ENCODE results near the gene TAOK2. TPM values are rescaled to one million over a fixed set of nuclear protein-coding genes. Genes with fewer than 3 reads are reported as not detected.
A peak's percentile ranks its signal among the peaks of the same experiment; 100 is the strongest.
"Not testable (repeated sequence)": the region's sequence is repeated elsewhere in the genome, so short reads cannot be mapped to it uniquely, and the experiment has no call there.

Gene TAOK2
- 10 to 100 TPM; 24.1 to 24.4 TPM for total RNA-seq

GRCh38 chr16:29973384-29974246 is at the start of gene TAOK2:
TSS of gene TAOK2 (plus strand) at chr16:29973868. CDS start at chr16:29977773, 3,905 bp downstream.
- peaks cover 31% of the 10 kb centered on the region for H3K4me1 Mint-ChIP-seq
- H3K27ac Mint-ChIP-seq: peak within 1 kb of the TSS; percentile 86
- DNase-seq (peak; percentile 98), ATAC-seq (peak; percentile 98)
- H3K27me3 Mint-ChIP-seq: no peaks in the 10 kb centered on the region
- intact Hi-C loops (cut with DNase I, micrococcal nuclease): loop anchor here (1.0 to 5.0 kb wide), 13 partner anchors 11 to 1151 kb away; partner anchors contain the start of genes INO80E (in 2 of the 2), TMEM219 (in 2 of the 2), ASPHD1 (in 1 of the 2) and ATXN2L (in 1 of the 2)
- peak within 1 kb of the TSS; percentile 87 for H3K4me3 Mint-ChIP-seq
- peaks cover 4% of the 10 kb centered on the region for H3K9me3 Mint-ChIP-seq (ENCODE audit: low read depth)
- ChIA-PET CTCF (interaction anchor here (0.6 to 3.3 kb wide), 14 partner anchors 11 to 282 kb away, joined by 3 to 15 read pairs (median 4); partner anchors contain the start of genes KIF22, PAGR1 and TMEM219), POLR2A (interaction anchor here (0.6 to 1.5 kb wide), 10 partner anchors 11 to 1151 kb away, joined by 3 to 14 read pairs (median 5); partner anchors contain the start of genes ALDOA, ASPHD1, ATXN2L and HIRIP3)
- H3K36me3 Mint-ChIP-seq (ENCODE audit: low read depth): peaks cover 34% of the 10 kb centered on the region

GRCh38 chr16:29925105-29925756 is 48.4 kb upstream of the TAOK2 start:
- ChIA-PET CTCF (interaction anchor here (0.7 to 1.7 kb wide), 6 partner anchors 8 to 225 kb away, joined by 4 to 7 read pairs (median 6); partner anchors contain the start of genes HIRIP3, INO80E, KIF22 and TMEM219), POLR2A (interaction anchor here (0.6 to 2.0 kb wide), 5 partner anchors 9 to 260 kb away, joined by 4 to 8 read pairs (median 6); partner anchors contain the start of gene TAOK2)
- intact Hi-C loops (cut with DNase I, micrococcal nuclease): no loop called here
- Mint-ChIP-seq H3K4me3 (peak overlapping the region; percentile 82), H3K27ac (peak overlapping the region; percentile 68), H3K4me1 (peaks cover 37% of the 10 kb centered on the region), H3K36me3 (ENCODE audit: low read depth) (peaks cover 23% of the 10 kb centered on the region), H3K27me3 (no peaks in the 10 kb centered on the region), H3K9me3 (ENCODE audit: low read depth) (no peaks in the 10 kb centered on the region)
- peak; percentile 2 for ATAC-seq
- DNase-seq: peak; percentile 16

- peak; percentile 90 for ATAC-seq
- peaks cover 14% of the 10 kb centered on the region for H3K36me3 Mint-ChIP-seq (ENCODE audit: low read depth)
- peak within 1 kb of the TSS; percentile 82 for H3K4me3 Mint-ChIP-seq
- ChIA-PET CTCF (interaction anchor here (0.5 to 1.7 kb wide), 12 partner anchors 9 to 822 kb away, joined by 3 to 7 read pairs (median 4); partner anchors contain the start of genes CDIPT, HIRIP3, INO80E and KIF22), POLR2A (interaction anchor here (0.6 to 2.0 kb wide), 6 partner anchors 10 to 108 kb away, joined by 4 to 8 read pairs (median 5); partner anchors contain the start of gene TAOK2)
- H3K4me1 Mint-ChIP-seq: peaks cover 32% of the 10 kb centered on the region
- H3K27ac Mint-ChIP-seq: peak within 1 kb of the TSS; percentile 95
- peak; percentile 92 for DNase-seq
- no peaks in the 10 kb centered on the region for H3K27me3 Mint-ChIP-seq
- intact Hi-C loops (cut with DNase I, micrococcal nuclease): loop anchor here (1.0 to 2.0 kb wide), 8 partner anchors 26 to 136 kb away; partner anchors contain the start of genes ASPHD1 (in 2 of the 2), CDIPT (in 2 of the 2), INO80E (in 1 of the 2) and KIF22 (in 1 of the 2)
- H3K9me3 Mint-ChIP-seq (ENCODE audit: low read depth): no peaks in the 10 kb centered on the region
Observed at GRCh38 chr16:29925781-29926710, 47.6 kb upstream of the TAOK2 start, which contains the start of gene KCTD13. TSS of gene KCTD13 (minus strand) at chr16:29926226. CDS start at chr16:29926033, 193 bp downstream.

- Mint-ChIP-seq H3K36me3 (ENCODE audit: low read depth) (peaks cover 14% of the 10 kb centered on the region), H3K4me3 (peak overlapping the region; percentile 82), H3K27me3 (no peaks in the 10 kb centered on the region), H3K27ac (peak overlapping the region; percentile 95), H3K9me3 (ENCODE audit: low read depth) (no peaks in the 10 kb centered on the region), H3K4me1 (peaks cover 32% of the 10 kb centered on the region)
- intact Hi-C loops (cut with DNase I, micrococcal nuclease): loop anchor here (1.0 to 2.0 kb wide), 8 partner anchors 26 to 136 kb away; partner anchors contain the start of genes ASPHD1 (in 2 of the 2), CDIPT (in 2 of the 2), INO80E (in 1 of the 2) and KIF22 (in 1 of the 2)
- ChIA-PET POLR2A (interaction anchor here (0.6 to 2.0 kb wide), 5 partner anchors 10 to 109 kb away, joined by 4 to 8 read pairs (median 5); partner anchors contain the start of gene TAOK2), CTCF (interaction anchor here (0.6 to 1.7 kb wide), 8 partner anchors 10 to 227 kb away, joined by 3 to 7 read pairs (median 4); partner anchors contain the start of genes CDIPT and TMEM219)
- DNase-seq (no peak), ATAC-seq (no peak)
Observed at GRCh38 chr16:29926711-29927052, 47.0 kb upstream of the TAOK2 start.

- peak overlapping the region; percentile 82 for H3K4me3 Mint-ChIP-seq
- no peak for ATAC-seq
- H3K9me3 Mint-ChIP-seq (ENCODE audit: low read depth): no peaks in the 10 kb centered on the region
- DNase-seq: no peak
- CTCF ChIA-PET: interaction anchor here (0.6 to 1.7 kb wide), 10 partner anchors 10 to 739 kb away, joined by 3 to 7 read pairs (median 3); partner anchors contain the start of genes CDIPT and TMEM219
- intact Hi-C loops (cut with DNase I, micrococcal nuclease): loop anchor here in 1 of 2 experiments (2.0 kb wide), 1 partner anchor 34 kb away; no protein-coding TSS in a partner anchor
- peaks cover 14% of the 10 kb centered on the region for H3K36me3 Mint-ChIP-seq (ENCODE audit: low read depth)
- peaks cover 32% of the 10 kb centered on the region for H3K4me1 Mint-ChIP-seq
- H3K27ac Mint-ChIP-seq: peak overlapping the region; percentile 95
- H3K27me3 Mint-ChIP-seq: no peaks in the 10 kb centered on the region
- POLR2A ChIA-PET: interaction anchor here (0.8 to 2.0 kb wide), 4 partner anchors 11 to 66 kb away, joined by 4 to 8 read pairs (median 6); partner anchors contain the start of gene TAOK2
Observed at GRCh38 chr16:29927070-29927905, 46.4 kb upstream of the TAOK2 start.

DNA sequence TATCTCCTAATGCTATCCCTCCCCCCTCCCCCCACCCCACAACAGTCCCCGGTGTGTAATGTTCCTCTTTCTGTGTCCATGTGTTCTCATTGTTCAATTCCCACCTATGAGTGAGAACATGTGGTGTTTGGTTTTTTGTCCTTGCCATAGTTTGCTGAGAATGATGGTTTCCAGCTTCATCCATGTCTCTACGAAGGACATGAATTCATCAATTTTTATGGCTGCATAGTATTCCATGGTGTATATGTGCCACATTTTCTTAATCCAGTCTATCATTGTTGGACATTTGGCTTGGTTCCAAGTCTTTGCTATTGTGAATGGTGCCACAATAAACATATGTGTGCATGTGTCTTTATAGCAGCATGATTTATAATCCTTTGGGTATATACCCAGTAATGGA is 41.9 kb upstream of the TAOK2 start:
- H3K4me3 Mint-ChIP-seq; H3K27ac Mint-ChIP-seq; ATAC-seq; POLR2A ChIA-PET; H3K9me3 Mint-ChIP-seq (ENCODE audit: low read depth); DNase-seq; H3K36me3 Mint-ChIP-seq (ENCODE audit: low read depth); H3K4me1 Mint-ChIP-seq; H3K27me3 Mint-ChIP-seq; intact Hi-C loops (cut with DNase I, micrococcal nuclease): not testable (repeated sequence)
- CTCF ChIA-PET: interaction anchor here (1.0 kb wide), 1 partner anchor 161 kb away, joined by 5 read pairs; no protein-coding TSS in a partner anchor

DNA sequence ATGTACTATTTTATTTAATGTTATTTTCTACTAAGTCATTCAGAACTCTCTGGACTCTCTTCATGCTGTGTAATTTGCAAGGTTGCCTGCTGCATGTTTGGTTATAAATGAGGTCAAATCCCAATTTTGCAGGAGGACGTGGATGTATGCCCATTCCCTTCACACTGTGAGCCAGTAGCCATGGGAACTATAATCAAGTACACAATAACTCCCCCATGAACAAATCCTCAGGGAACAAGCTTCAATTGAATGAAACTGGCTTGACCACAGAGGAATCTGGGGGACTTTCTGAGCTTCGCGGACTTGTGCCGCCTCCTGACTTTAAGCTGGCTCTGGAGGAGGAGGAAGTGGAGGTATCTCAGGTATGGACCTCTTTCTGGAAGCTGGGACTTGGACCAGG is 33.0 kb upstream of the TAOK2 start:
- Mint-ChIP-seq H3K36me3 (ENCODE audit: low read depth) (no peaks in the 10 kb centered on the region), H3K27me3 (peaks cover 3% of the 10 kb centered on the region), H3K27ac (no peak overlapping the region), H3K4me3 (no peak overlapping the region), H3K9me3 (ENCODE audit: low read depth) (no peaks in the 10 kb centered on the region), H3K4me1 (peaks cover 2% of the 10 kb centered on the region)
- CTCF ChIA-PET: no interaction called here
- ATAC-seq (no peak), DNase-seq (no peak)
- intact Hi-C loops (cut with DNase I, micrococcal nuclease): loop anchor here in 1 of 2 experiments (5.0 kb wide), 1 partner anchor 93 kb away; no protein-coding TSS in a partner anchor
- POLR2A ChIA-PET: no interaction called here

DNA sequence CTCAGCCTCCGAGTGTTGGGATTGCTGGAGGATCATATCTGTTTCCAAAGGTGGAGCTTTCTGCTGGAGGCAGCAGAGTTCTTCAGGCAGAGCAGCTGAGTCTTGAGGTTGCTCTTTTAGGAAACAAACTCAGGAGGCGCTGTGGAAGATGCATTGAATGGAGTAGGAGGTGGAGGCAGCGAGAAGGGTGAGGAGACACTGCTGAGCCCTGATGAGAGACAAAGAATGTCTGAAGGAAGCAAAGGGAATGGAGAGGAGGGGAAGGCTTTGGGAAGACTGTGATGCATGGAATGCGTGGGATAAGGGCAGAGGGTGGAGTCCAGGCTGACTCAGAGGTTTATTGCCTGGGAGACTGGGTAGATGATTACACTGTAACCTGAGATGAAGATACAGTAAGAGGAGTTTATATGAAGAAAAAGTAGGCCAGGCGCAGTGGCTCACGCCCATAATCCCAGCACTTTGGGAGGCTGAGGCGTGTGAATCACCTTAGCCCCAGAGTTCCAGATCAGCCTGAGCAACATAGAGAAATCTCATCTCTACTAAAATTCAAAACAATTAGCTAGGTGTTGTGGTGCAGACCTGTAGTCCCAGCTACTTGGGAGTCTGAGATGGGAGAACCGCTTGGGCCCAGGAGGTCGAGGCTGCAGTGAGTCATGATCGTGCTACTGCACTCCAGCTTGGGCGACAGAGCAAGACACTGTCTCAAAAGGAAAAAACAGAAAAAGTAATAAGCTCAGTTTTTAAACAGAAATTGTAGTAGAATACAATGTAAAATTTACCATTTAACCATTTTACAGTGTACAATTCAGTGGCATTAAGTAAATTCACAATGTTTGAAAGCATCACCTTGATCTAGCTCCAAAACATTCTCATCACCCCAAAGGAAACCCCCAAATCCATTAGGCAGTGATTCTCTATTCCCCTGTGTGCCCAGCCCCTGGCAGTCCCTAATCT is 29.5 kb upstream of the TAOK2 start:
- no peaks in the 10 kb centered on the region for H3K36me3 Mint-ChIP-seq (ENCODE audit: low read depth)
- H3K27me3 Mint-ChIP-seq: peaks cover 3% of the 10 kb centered on the region
- CTCF ChIA-PET: interaction anchor here (0.7 to 1.2 kb wide), 4 partner anchors 9 to 400 kb away, joined by 3 to 4 read pairs (median 4); no protein-coding TSS in a partner anchor
- no peak for ATAC-seq
- H3K4me1 Mint-ChIP-seq: peaks cover 2% of the 10 kb centered on the region
- H3K4me3 Mint-ChIP-seq: no peak overlapping the region
- intact Hi-C loops (cut with DNase I, micrococcal nuclease): loop anchor here in 1 of 2 experiments (5.0 kb wide), 1 partner anchor 97 kb away; no protein-coding TSS in a partner anchor
- DNase-seq: no peak
- no peaks in the 10 kb centered on the region for H3K9me3 Mint-ChIP-seq (ENCODE audit: low read depth)
- POLR2A ChIA-PET: no interaction called here
- no peak overlapping the region for H3K27ac Mint-ChIP-seq
